HEK293 (cell line): ENCODE data around the gene PPFIA4.

Experiments
- CTCF ChIA-PET: fragments of 350-600 bp; formaldehyde crosslinking; extraction: SDS; loops from one replicate; lab custom pipeline; 2021; ENCODE audit warnings: antibody characterized with exemption; lab: Yijun Ruan, JAX
- POLR2A ChIA-PET: fragments of 300-600 bp; formaldehyde crosslinking; extraction: SDS; loops from one replicate; lab custom pipeline; 2020; ENCODE audit warnings: antibody characterized with exemption, inconsistent platforms; lab: Yijun Ruan, JAX
- H3K27ac ChIP-seq: fragments of 200-500 bp; sonication (Bioruptor generic); 2 replicates; pipeline ENCODE4 v1.5.1; 2014; ENCODE audit warnings: low read depth, low read length, control low read depth, inconsistent platforms; ENCODE audit errors: extremely low read depth
- H3K36me3 ChIP-seq, 2 experiments: fragments of 200-500 bp in 1 of 2; sonication (Bioruptor generic) in 1 of 2; 1 replicate in 1 of 2; 2 replicates in 1 of 2; pipeline ENCODE4 v1.5.1; 2014 to 2017; ENCODE audit warnings: inconsistent platforms in 2 of 2, low read length in 2 of 2; ENCODE audit not compliant: control insufficient read depth in 2 of 2, insufficient read depth in 1 of 2
- H3K4me1 ChIP-seq: fragments of 200-500 bp; sonication (Bioruptor generic); 2 replicates; pipeline ENCODE4 v1.5.1; 2014; ENCODE audit warnings: mild to moderate bottlenecking, low read length, inconsistent platforms; ENCODE audit not compliant: control insufficient read depth, insufficient read depth
- H3K4me3 ChIP-seq: 2 replicates; pipeline ENCODE4 v1.5.1; 2011; ENCODE audit warnings: low read depth, mild to moderate bottlenecking, control low read depth, low read length, moderate library complexity
- H3K9me3 ChIP-seq: fragments of 200-500 bp; sonication (Bioruptor generic); 2 replicates; pipeline ENCODE4 v1.5.1; 2014; ENCODE audit warnings: low read depth, low read length, inconsistent platforms; ENCODE audit not compliant: control insufficient read depth, insufficient read depth
- EGR2 ChIP-seq: fragments of 450-650 bp; formaldehyde crosslinking; IDR thresholded peaks from 2 replicates; pipeline ENCODE4 v1.5.1; 2016; ENCODE audit warnings: low read depth, missing biosample characterization, missing genetic modification characterization
- KLF9 ChIP-seq: fragments of 450-650 bp; formaldehyde crosslinking; IDR thresholded peaks from 2 replicates; pipeline ENCODE4 v1.5.1; 2016; ENCODE audit warnings: missing biosample characterization, missing genetic modification characterization, low read depth
- MZF1 ChIP-seq: fragments of 450-650 bp; formaldehyde crosslinking; IDR thresholded peaks from 2 replicates; pipeline ENCODE4 v1.5.1; 2017; ENCODE audit warnings: missing biosample characterization, missing genetic modification characterization, borderline replicate concordance
- WT1 ChIP-seq: fragments of 450-650 bp; formaldehyde crosslinking; IDR thresholded peaks from 2 replicates; pipeline ENCODE4 v1.5.1; 2016; ENCODE audit warnings: missing biosample characterization, missing genetic modification characterization
- YY2 ChIP-seq: fragments of 450-650 bp; formaldehyde crosslinking; IDR thresholded peaks from 2 replicates; pipeline ENCODE4 v1.5.1; 2016; ENCODE audit warnings: missing biosample characterization, missing genetic modification characterization
- ZFP3 ChIP-seq: fragments of 450-650 bp; formaldehyde crosslinking; IDR thresholded peaks from 2 replicates; pipeline ENCODE4 v1.5.1; 2016; ENCODE audit warnings: low read depth, missing biosample characterization, missing genetic modification characterization
- ZFP37 ChIP-seq: fragments of 450-650 bp; formaldehyde crosslinking; IDR thresholded peaks from 2 replicates; pipeline ENCODE4 v1.5.1; 2016; ENCODE audit warnings: missing biosample characterization, missing genetic modification characterization
- ZNF10 ChIP-seq: fragments of 450-650 bp; formaldehyde crosslinking; IDR thresholded peaks from 2 replicates; pipeline ENCODE4 v1.5.1; 2017; ENCODE audit warnings: missing biosample characterization, missing genetic modification characterization
- ZNF157 ChIP-seq: fragments of 450-650 bp; formaldehyde crosslinking; IDR thresholded peaks from 2 replicates; pipeline ENCODE4 v1.5.1; 2016; ENCODE audit warnings: missing biosample characterization, missing genetic modification characterization
- ZNF16 ChIP-seq: fragments of 450-650 bp; formaldehyde crosslinking; IDR thresholded peaks from 2 replicates; pipeline ENCODE4 v1.5.1; 2016; ENCODE audit warnings: low read depth, missing biosample characterization, missing genetic modification characterization
- ZNF239 ChIP-seq: fragments of 450-650 bp; formaldehyde crosslinking; IDR thresholded peaks from 2 replicates; pipeline ENCODE4 v1.5.1; 2016; ENCODE audit warnings: missing biosample characterization, missing genetic modification characterization
- ZNF37A ChIP-seq: fragments of 450-650 bp; IDR thresholded peaks from 2 replicates; pipeline ENCODE4 v1.5.1; 2018; ENCODE audit warnings: missing biosample characterization, missing genetic modification characterization
- ZNF391 ChIP-seq: fragments of 450-650 bp; formaldehyde crosslinking; IDR thresholded peaks from 2 replicates; pipeline ENCODE4 v1.5.1; 2016; ENCODE audit warnings: low read depth, missing biosample characterization, missing genetic modification characterization, borderline replicate concordance
- ZNF501 ChIP-seq: fragments of 450-650 bp; formaldehyde crosslinking; IDR thresholded peaks from 2 replicates; pipeline ENCODE4 v1.5.1; 2016; ENCODE audit warnings: missing biosample characterization, missing genetic modification characterization
- ZNF518A ChIP-seq: fragments of 450-650 bp; formaldehyde crosslinking; conservative IDR thresholded peaks from 2 replicates; pipeline ENCODE4 v1.5.1; 2016; ENCODE audit warnings: low read depth, missing biosample characterization, missing genetic modification characterization
- ZNF521 ChIP-seq: fragments of 450-650 bp; formaldehyde crosslinking; IDR thresholded peaks from 2 replicates; pipeline ENCODE4 v1.5.1; 2017; ENCODE audit warnings: missing biosample characterization, mild to moderate bottlenecking, missing genetic modification characterization
- ZNF558 ChIP-seq: fragments of 450-650 bp; formaldehyde crosslinking; IDR thresholded peaks from 2 replicates; pipeline ENCODE4 v1.5.1; 2016; ENCODE audit warnings: missing biosample characterization, missing genetic modification characterization
- ZNF561 ChIP-seq: fragments of 450-650 bp; IDR thresholded peaks from 2 replicates; pipeline ENCODE4 v1.5.1; 2018; ENCODE audit warnings: missing biosample characterization, missing genetic modification characterization, borderline replicate concordance
- ZNF580 ChIP-seq: fragments of 450-650 bp; formaldehyde crosslinking; IDR thresholded peaks from 2 replicates; pipeline ENCODE4 v1.5.1; 2016; ENCODE audit warnings: missing biosample characterization, missing genetic modification characterization
- ZNF629 ChIP-seq: fragments of 450-650 bp; formaldehyde crosslinking; IDR thresholded peaks from 2 replicates; pipeline ENCODE4 v1.5.1; 2017; ENCODE audit warnings: missing biosample characterization, missing genetic modification characterization
- ZNF768 ChIP-seq: fragments of 450-650 bp; formaldehyde crosslinking; IDR thresholded peaks from 2 replicates; pipeline ENCODE4 v1.5.1; 2018; ENCODE audit warnings: missing biosample characterization, mild to moderate bottlenecking, missing genetic modification characterization
- ZNF791 ChIP-seq: fragments of 450-650 bp; formaldehyde crosslinking; IDR thresholded peaks from 2 replicates; pipeline ENCODE4 v1.5.1; 2016; ENCODE audit warnings: missing biosample characterization, missing genetic modification characterization
- TF ChIP-seq, protein P1 (sequence below): fragments of 450-650 bp; IDR thresholded peaks from 2 replicates; pipeline ENCODE4 v1.5.1; 2018; ENCODE audit warnings: missing biosample characterization, mild to moderate bottlenecking, missing genetic modification characterization
- TF ChIP-seq, protein P2 (sequence below): fragments of 450-650 bp; formaldehyde crosslinking; IDR thresholded peaks from 2 replicates; pipeline ENCODE4 v1.5.1; 2016; ENCODE audit warnings: missing biosample characterization, missing genetic modification characterization
- TF ChIP-seq, protein P3 (sequence below): fragments of 450-650 bp; formaldehyde crosslinking; IDR thresholded peaks from 2 replicates; pipeline ENCODE4 v1.5.1; 2016; ENCODE audit warnings: missing biosample characterization, missing genetic modification characterization

PPFIA4 gene

DNA sequence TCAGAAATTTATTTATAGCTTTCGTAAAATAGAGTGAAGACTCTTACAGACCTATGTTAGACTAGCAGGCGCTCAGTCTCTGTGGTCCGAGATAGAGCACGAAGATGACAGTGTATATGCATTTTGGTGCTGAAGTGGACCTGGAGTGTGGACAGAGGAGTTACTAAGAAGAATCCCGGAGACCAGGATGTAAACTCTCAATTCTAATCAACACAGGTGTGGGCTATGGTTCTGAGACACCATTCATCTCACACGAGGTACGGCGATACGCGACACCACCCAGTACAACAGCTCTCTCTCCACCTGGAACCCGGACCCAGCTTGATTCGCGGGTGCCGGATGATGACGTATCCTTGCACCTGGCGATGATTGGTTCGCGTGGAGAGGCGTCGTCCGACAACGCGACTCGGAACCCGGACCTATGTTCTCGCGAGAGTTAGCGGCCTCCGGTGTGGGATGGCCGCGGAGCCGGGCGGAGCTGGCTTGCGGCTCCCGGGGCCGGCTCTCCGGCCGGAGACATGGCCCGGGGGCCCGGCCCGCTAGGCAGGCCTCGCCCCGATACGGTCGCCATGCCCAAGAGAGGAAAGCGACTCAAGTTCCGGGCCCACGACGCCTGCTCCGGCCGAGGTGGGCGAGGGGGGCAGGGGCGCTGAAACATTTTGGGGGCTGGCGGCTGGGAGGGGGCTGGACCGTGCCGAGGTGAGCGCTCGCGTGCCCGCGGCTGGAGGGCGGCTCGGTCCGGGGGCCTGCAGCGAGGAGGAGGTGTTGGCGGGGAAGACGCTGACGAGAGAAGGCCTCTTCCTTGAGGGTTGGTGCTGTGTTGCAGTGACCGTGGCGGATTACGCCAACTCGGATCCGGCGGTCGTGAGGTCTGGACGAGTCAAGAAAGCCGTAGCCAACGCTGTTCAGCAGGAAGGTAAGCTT is 19.1 kb upstream of the PPFIA4 start, which contains the start of gene TMEM183A:
Gene TMEM183A (plus strand): TSS at position 427 of the 924 bp plus-strand sequence. CDS start 92 bp downstream, at position 519.
- peak within 1 kb of the TSS; percentile 78 for H3K27ac ChIP-seq
- no peaks in the 10 kb centered on the region for H3K9me3 ChIP-seq
- ChIA-PET POLR2A (interaction anchor here (0.5 to 2.2 kb wide), 26 partner anchors 10 to 1231 kb away, joined by 3 to 11 read pairs (median 4); partner anchors contain the start of genes KDM5B, KLHL12, PPFIA4 and RABIF), CTCF (interaction anchor here (0.7 to 2.0 kb wide), 6 partner anchors 19 to 261 kb away, joined by 3 to 4 read pairs (median 3); partner anchors contain the start of gene PPFIA4)
- peaks cover 6% of the 10 kb centered on the region; the same call in 1 of the 2 replicates for H3K4me1 ChIP-seq
- H3K36me3 ChIP-seq, result peaks cover 35% of the 10 kb centered on the region in 2 experiments
- H3K4me3 ChIP-seq, result peak within 1 kb of the TSS; percentile 87
- TF ChIP-seq ZNF391 (tag by site-specific recombination) (no peak), ZFP37 (tag by site-specific recombination) (peak; percentile 43), WT1 (tag by site-specific recombination) (0 out of 2 replicates have a peak, but pooled peaks have one; percentile 12), ZNF629 (tag by site-specific recombination) (peak; percentile 94), ZFP3 (tag by site-specific recombination) (no peak), ZNF239 (tag by site-specific recombination) (no peak; the same call in 1 of the 2 replicates), ZNF791 (tag by site-specific recombination) (no peak), ZNF37A (no peak), ZNF501 (tag by site-specific recombination) (peak; percentile 71; the same call in 1 of the 2 replicates), YY2 (peak; percentile 62; the same call in 1 of the 2 replicates), ZNF521 (tag by site-specific recombination) (no peak), ZNF16 (tag by site-specific recombination) (no peak), ZNF561 (tag by site-specific recombination) (no peak), ZNF580 (no peak), EGR2 (tag by site-specific recombination) (peak; percentile 87; the same call in 1 of the 2 replicates), ZNF10 (tag by site-specific recombination) (no peak), ZNF157 (no peak), KLF9 (tag by site-specific recombination) (peak; percentile 47; the same call in 1 of the 2 replicates), ZNF558 (no peak), ZNF768 (peak; percentile 42; the same call in 1 of the 2 replicates), ZNF518A (tag by site-specific recombination) (0 out of 2 replicates have a peak, but pooled peaks have one; percentile 10), MZF1 (no peak)
- TF ChIP-seq, protein P1, sequence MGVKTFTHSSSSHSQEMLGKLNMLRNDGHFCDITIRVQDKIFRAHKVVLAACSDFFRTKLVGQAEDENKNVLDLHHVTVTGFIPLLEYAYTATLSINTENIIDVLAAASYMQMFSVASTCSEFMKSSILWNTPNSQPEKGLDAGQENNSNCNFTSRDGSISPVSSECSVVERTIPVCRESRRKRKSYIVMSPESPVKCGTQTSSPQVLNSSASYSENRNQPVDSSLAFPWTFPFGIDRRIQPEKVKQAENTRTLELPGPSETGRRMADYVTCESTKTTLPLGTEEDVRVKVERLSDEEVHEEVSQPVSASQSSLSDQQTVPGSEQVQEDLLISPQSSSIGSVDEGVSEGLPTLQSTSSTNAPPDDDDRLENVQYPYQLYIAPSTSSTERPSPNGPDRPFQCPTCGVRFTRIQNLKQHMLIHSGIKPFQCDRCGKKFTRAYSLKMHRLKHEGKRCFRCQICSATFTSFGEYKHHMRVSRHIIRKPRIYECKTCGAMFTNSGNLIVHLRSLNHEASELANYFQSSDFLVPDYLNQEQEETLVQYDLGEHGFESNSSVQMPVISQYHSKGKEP (tag by site-specific recombination), result no peak
- TF ChIP-seq, protein P2, sequence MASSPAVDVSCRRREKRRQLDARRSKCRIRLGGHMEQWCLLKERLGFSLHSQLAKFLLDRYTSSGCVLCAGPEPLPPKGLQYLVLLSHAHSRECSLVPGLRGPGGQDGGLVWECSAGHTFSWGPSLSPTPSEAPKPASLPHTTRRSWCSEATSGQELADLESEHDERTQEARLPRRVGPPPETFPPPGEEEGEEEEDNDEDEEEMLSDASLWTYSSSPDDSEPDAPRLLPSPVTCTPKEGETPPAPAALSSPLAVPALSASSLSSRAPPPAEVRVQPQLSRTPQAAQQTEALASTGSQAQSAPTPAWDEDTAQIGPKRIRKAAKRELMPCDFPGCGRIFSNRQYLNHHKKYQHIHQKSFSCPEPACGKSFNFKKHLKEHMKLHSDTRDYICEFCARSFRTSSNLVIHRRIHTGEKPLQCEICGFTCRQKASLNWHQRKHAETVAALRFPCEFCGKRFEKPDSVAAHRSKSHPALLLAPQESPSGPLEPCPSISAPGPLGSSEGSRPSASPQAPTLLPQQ (tag by site-specific recombination), result peak; percentile 71; the same call in 1 of the 2 replicates
- TF ChIP-seq, protein P3, sequence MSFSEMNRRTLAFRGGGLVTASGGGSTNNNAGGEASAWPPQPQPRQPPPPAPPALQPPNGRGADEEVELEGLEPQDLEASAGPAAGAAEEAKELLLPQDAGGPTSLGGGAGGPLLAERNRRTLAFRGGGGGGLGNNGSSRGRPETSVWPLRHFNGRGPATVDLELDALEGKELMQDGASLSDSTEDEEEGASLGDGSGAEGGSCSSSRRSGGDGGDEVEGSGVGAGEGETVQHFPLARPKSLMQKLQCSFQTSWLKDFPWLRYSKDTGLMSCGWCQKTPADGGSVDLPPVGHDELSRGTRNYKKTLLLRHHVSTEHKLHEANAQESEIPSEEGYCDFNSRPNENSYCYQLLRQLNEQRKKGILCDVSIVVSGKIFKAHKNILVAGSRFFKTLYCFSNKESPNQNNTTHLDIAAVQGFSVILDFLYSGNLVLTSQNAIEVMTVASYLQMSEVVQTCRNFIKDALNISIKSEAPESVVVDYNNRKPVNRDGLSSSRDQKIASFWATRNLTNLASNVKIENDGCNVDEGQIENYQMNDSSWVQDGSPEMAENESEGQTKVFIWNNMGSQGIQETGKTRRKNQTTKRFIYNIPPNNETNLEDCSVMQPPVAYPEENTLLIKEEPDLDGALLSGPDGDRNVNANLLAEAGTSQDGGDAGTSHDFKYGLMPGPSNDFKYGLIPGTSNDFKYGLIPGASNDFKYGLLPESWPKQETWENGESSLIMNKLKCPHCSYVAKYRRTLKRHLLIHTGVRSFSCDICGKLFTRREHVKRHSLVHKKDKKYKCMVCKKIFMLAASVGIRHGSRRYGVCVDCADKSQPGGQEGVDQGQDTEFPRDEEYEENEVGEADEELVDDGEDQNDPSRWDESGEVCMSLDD (tag by site-specific recombination), result peak; percentile 77
